Measurements from ENCODE around the gene PDCD4. TPM values are rescaled to one million over a fixed set of nuclear protein-coding genes. Genes with fewer than 3 reads are reported as not detected.

The PDCD4 gene
- total and polyA plus RNA-seq, 9 of the 15 experiments (the other 6 are each of a cell fraction or from before 2014, with no cell fraction given), result 12.9 to 44.1 (median 33.7) TPM

GRCh38 chr10:110825508-110825907 lies 46.2 kb upstream of the PDCD4 start:
- CTCF ChIA-PET (ENCODE audit: low intra/inter-chr PET ratio), result no interaction called here
- no peak overlapping the region for H3K9ac ChIP-seq (ENCODE audit: insufficient read depth in 1 of 2, low read depth in 2 of 2, low read length in 2 of 2)

GRCh38 chr10:110827410-110827809 lies 44.3 kb upstream of the PDCD4 start:
- Histone ChIP-seq H2AFZ (ENCODE audit: low read depth, low read length) (no peak overlapping the region), H3K4me2 (ENCODE audit: insufficient read depth, low read length) (no peak overlapping the region), H3K27ac (ENCODE audit: extremely low read depth, low read depth, low read length) (no peak overlapping the region), H3K27me3 (ENCODE audit: control insufficient read depth in 2 of 2, insufficient read depth in 2 of 2, low read length in 2 of 2) (no peaks in the 10 kb centered on the region), H3K9me1 (ENCODE audit: control insufficient read depth, insufficient read depth, low read length) (no peaks in the 10 kb centered on the region), H4K20me1 (replicated peaks; ENCODE audit: control insufficient read depth, insufficient read depth, low read length) (no peaks in the 10 kb centered on the region), H3K9ac (ENCODE audit: insufficient read depth in 1 of 2, low read depth in 2 of 2, low read length in 2 of 2) (no peak overlapping the region), H3K36me3 (ENCODE audit: control insufficient read depth, insufficient read depth, low read length) (peaks cover 35% of the 10 kb centered on the region; the same call in 1 of the 3 replicates), H3K9me3 (replicated peaks; ENCODE audit: control insufficient read depth, insufficient read depth, low read depth, low read length) (no peaks in the 10 kb centered on the region), H3K4me1 (replicated peaks in 1 of 2; ENCODE audit: control insufficient read depth in 2 of 2, insufficient read depth in 2 of 2, low read length in 2 of 2) (peaks cover 0 to 2% of the 10 kb centered on the region in 2 experiments; a peak in 1 of 5 replicates), H3K79me2 (ENCODE audit: control insufficient read depth, insufficient read depth, low read length) (no peaks in the 10 kb centered on the region), H3K4me3 (no peak overlapping the region)
- intact Hi-C loops (cut with micrococcal nuclease) (no loop called here), in situ Hi-C loops (cut with MboI) (no loop called here)
- POLR2A ChIA-PET, result no interaction called here
- no peak for DNase-seq (ENCODE audit: extremely low read depth in 1 of 4, low spot score in 3 of 4)
- BruUV-seq (replicated peaks), result no TSS peak
- no peak for ATAC-seq
- CTCF ChIA-PET (ENCODE audit: low intra/inter-chr PET ratio), result no interaction called here
- WGBS (ENCODE audit: insufficient coverage, low coverage, missing lambda C conversion rate), result 57% methylated on average over 4 of the region's 4 CpGs
- no peak for FAIRE-seq
- no peak for TF ChIP-seq SRSF9 (IDR thresholded peaks at IDR 0.05; ENCODE audit: borderline replicate concordance, low read depth, low read length)
- TF ChIP-seq ATF7 (IDR thresholded peaks at IDR 0.05), result no peak
- TF ChIP-seq DMBX1 (CRISPR knock-in tag; IDR thresholded peaks at IDR 0.05; ENCODE audit: borderline replicate concordance), result no peak
- no peak for TF ChIP-seq MAZ (CRISPR knock-in tag; conservative IDR thresholded peaks at IDR 0.05 in 1 of 2, IDR thresholded peaks at IDR 0.05 in 1 of 2)
- no peak for TF ChIP-seq MYBL2 (IDR thresholded peaks at IDR 0.05; ENCODE audit: low read depth)
- no peak for TF ChIP-seq MYBL2 (CRISPR knock-in tag; IDR thresholded peaks at IDR 0.05; ENCODE audit: borderline replicate concordance)
- TF ChIP-seq ZNF445 (CRISPR knock-in tag; IDR thresholded peaks at IDR 0.05; ENCODE audit: low read depth), result no peak
- TF ChIP-seq ATF2 (CRISPR knock-in tag; IDR thresholded peaks at IDR 0.05), result no peak

More at GRCh38 chr10:110825508-110825907, 46.2 kb upstream of the PDCD4 start:
- Histone ChIP-seq H3K4me2 (ENCODE audit: insufficient read depth, low read length) (no peak overlapping the region), H3K9me3 (replicated peaks; ENCODE audit: control insufficient read depth, insufficient read depth, low read depth, low read length) (no peaks in the 10 kb centered on the region), H3K79me2 (ENCODE audit: control insufficient read depth, insufficient read depth, low read length) (no peaks in the 10 kb centered on the region), H2AFZ (ENCODE audit: low read depth, low read length) (no peak overlapping the region), H3K27me3 (ENCODE audit: control insufficient read depth in 2 of 2, insufficient read depth in 2 of 2, low read length in 2 of 2) (no peaks in the 10 kb centered on the region), H3K4me3 (no peak overlapping the region), H3K4me1 (replicated peaks in 1 of 2; ENCODE audit: control insufficient read depth in 2 of 2, insufficient read depth in 2 of 2, low read length in 2 of 2) (peaks cover 7 to 15% of the 10 kb centered on the region in 2 experiments; a peak in 4 of 5 replicates), H3K27ac (ENCODE audit: extremely low read depth, low read depth, low read length) (no peak overlapping the region), H3K9me1 (ENCODE audit: control insufficient read depth, insufficient read depth, low read length) (no peaks in the 10 kb centered on the region), H3K36me3 (ENCODE audit: control insufficient read depth, insufficient read depth, low read length) (peaks cover 36% of the 10 kb centered on the region; the same call in 2 of the 3 replicates), H4K20me1 (replicated peaks; ENCODE audit: control insufficient read depth, insufficient read depth, low read length) (no peaks in the 10 kb centered on the region)
- ATAC-seq (no peak), FAIRE-seq (no peak), DNase-seq (ENCODE audit: extremely low read depth in 1 of 4, low spot score in 3 of 4) (no peak)
- POLR2A ChIA-PET, result interaction anchor here (0.6 kb wide), 1 partner anchor 139 kb away, joined by 3 read pairs; no protein-coding TSS in a partner anchor
- TF ChIP-seq, protein P1, sequence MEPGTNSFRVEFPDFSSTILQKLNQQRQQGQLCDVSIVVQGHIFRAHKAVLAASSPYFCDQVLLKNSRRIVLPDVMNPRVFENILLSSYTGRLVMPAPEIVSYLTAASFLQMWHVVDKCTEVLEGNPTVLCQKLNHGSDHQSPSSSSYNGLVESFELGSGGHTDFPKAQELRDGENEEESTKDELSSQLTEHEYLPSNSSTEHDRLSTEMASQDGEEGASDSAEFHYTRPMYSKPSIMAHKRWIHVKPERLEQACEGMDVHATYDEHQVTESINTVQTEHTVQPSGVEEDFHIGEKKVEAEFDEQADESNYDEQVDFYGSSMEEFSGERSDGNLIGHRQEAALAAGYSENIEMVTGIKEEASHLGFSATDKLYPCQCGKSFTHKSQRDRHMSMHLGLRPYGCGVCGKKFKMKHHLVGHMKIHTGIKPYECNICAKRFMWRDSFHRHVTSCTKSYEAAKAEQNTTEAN (CRISPR knock-in tag; IDR thresholded peaks at IDR 0.05), result no peak
- no peak for TF ChIP-seq MCM2 (IDR thresholded peaks at IDR 0.05; ENCODE audit: low read depth)
- in situ Hi-C loops (cut with MboI), result no loop called here
- 92% methylated on average over 1 of the region's 1 CpG for WGBS (ENCODE audit: insufficient coverage, low coverage, missing lambda C conversion rate)
- intact Hi-C loops (cut with micrococcal nuclease), result no loop called here
- no TSS peak for BruUV-seq (replicated peaks)
